H9 (cell line): ENCODE data around the gene TBX3. TPM values are rescaled to one million over a fixed set of nuclear protein-coding genes. Genes with fewer than 3 reads are reported as not detected.

Experiments used
- DNase-seq: peaks from one replicate; pipeline ENCODE4 v3.0.0-alpha.2; 2017
- H2AFZ ChIP-seq: one replicate; pipeline ENCODE4 v1.6.1; 2013; ENCODE audit warnings: mild to moderate bottlenecking, low read length, control low read depth, moderate library complexity
- H2AK5ac ChIP-seq: 2 replicates; pipeline ENCODE4 v1.6.1; 2013; ENCODE audit warnings: low read length, control low read depth, mixed read lengths; ENCODE audit not compliant: insufficient read length
- H2BK120ac ChIP-seq: one replicate; pipeline ENCODE4 v1.6.1; 2013; ENCODE audit warnings: low read depth, mild to moderate bottlenecking, low read length, control low read depth, inconsistent platforms; ENCODE audit not compliant: poor library complexity, severe bottlenecking
- H2BK12ac ChIP-seq: 2 replicates; pipeline ENCODE4 v1.6.1; 2013; ENCODE audit warnings: low read length, control low read depth, mixed read lengths, low read depth; ENCODE audit not compliant: insufficient read length
- H2BK15ac ChIP-seq: 2 replicates; pipeline ENCODE4 v1.6.1; 2013; ENCODE audit warnings: low read depth, low read length, control low read depth
- H2BK20ac ChIP-seq: one replicate; pipeline ENCODE4 v1.6.1; 2013; ENCODE audit warnings: low read depth, mild to moderate bottlenecking, low read length, control low read depth, inconsistent platforms; ENCODE audit not compliant: poor library complexity, severe bottlenecking
- H2BK5ac ChIP-seq: 2 replicates; pipeline ENCODE4 v1.6.1; 2013; ENCODE audit warnings: low read length, control low read depth, mixed read lengths; ENCODE audit not compliant: insufficient read length
- H3K14ac ChIP-seq: 2 replicates; pipeline ENCODE4 v1.6.1; 2013; ENCODE audit warnings: low read length, control low read depth; ENCODE audit not compliant: insufficient read depth
- H3K18ac ChIP-seq: 2 replicates; pipeline ENCODE4 v1.6.1; 2013; ENCODE audit warnings: low read depth, mild to moderate bottlenecking, mixed read lengths, low read length, control low read depth; ENCODE audit not compliant: insufficient read length
- H3K23ac ChIP-seq: 2 replicates; pipeline ENCODE4 v1.6.1; 2013; ENCODE audit warnings: low read length, control low read depth, mixed read lengths, low read depth; ENCODE audit not compliant: insufficient read length
- H3K23me2 ChIP-seq: 2 replicates; pipeline ENCODE4 v1.6.1; 2013; ENCODE audit warnings: low read depth, mild to moderate bottlenecking, mixed read lengths, low read length, control low read depth; ENCODE audit not compliant: insufficient read length, poor library complexity, severe bottlenecking
- H3K27ac ChIP-seq: 2 replicates; pipeline ENCODE4 v1.5.1; 2013; ENCODE audit warnings: low read length, control low read depth, mixed read lengths, low read depth; ENCODE audit not compliant: insufficient read length
- H3K27me3 ChIP-seq: 2 replicates; pipeline ENCODE4 v1.6.1; 2013; ENCODE audit warnings: low read length, control low read depth, inconsistent platforms; ENCODE audit not compliant: insufficient read depth
- H3K4ac ChIP-seq: 2 replicates; pipeline ENCODE4 v1.6.1; 2013; ENCODE audit warnings: low read depth, mild to moderate bottlenecking, control low read depth, inconsistent platforms, low read length, moderate library complexity
- H3K4me1 ChIP-seq: 2 replicates; pipeline ENCODE4 v1.6.1; 2013; ENCODE audit warnings: low read length, control low read depth, inconsistent platforms; ENCODE audit not compliant: insufficient read depth
- H3K4me2 ChIP-seq: 2 replicates; pipeline ENCODE4 v1.6.1; 2013; ENCODE audit warnings: low read length, control low read depth, mixed read lengths; ENCODE audit not compliant: insufficient read length, insufficient read depth
- H3K56ac ChIP-seq: 2 replicates; pipeline ENCODE4 v1.6.1; 2013; ENCODE audit warnings: low read depth, mild to moderate bottlenecking, mixed read lengths, low read length, control low read depth; ENCODE audit not compliant: insufficient read length
- H3K79me1 ChIP-seq: 2 replicates; pipeline ENCODE4 v1.6.1; 2013; ENCODE audit warnings: low read depth, mild to moderate bottlenecking, moderate library complexity, low read length, control low read depth, inconsistent platforms; ENCODE audit not compliant: insufficient read depth, poor library complexity, severe bottlenecking
- H3K79me2 ChIP-seq: 2 replicates; pipeline ENCODE4 v1.6.1; 2013; ENCODE audit warnings: low read length, control low read depth, inconsistent platforms; ENCODE audit not compliant: insufficient read depth
- H3K9ac ChIP-seq: 2 replicates; pipeline ENCODE4 v1.6.1; 2013; ENCODE audit warnings: low read length, control low read depth, mixed read lengths; ENCODE audit not compliant: insufficient read length; ENCODE audit errors: extremely low read depth
- H3K9me3 ChIP-seq: one replicate; pipeline ENCODE4 v1.6.1; 2013; ENCODE audit warnings: low read depth, low read length, inconsistent platforms; ENCODE audit not compliant: control insufficient read depth
- H3T11ph ChIP-seq: one replicate; pipeline ENCODE4 v1.6.1; 2013; ENCODE audit warnings: mild to moderate bottlenecking, low read length, control low read depth, inconsistent platforms
- H4K20me1 ChIP-seq: one replicate; pipeline ENCODE4 v1.6.1; 2013; ENCODE audit not compliant: control insufficient read depth, insufficient read length, insufficient read depth
- H4K5ac ChIP-seq: 2 replicates; pipeline ENCODE4 v1.6.1; 2013; ENCODE audit warnings: low read depth, mild to moderate bottlenecking, mixed read lengths, low read length, control low read depth; ENCODE audit not compliant: insufficient read length
- H4K8ac ChIP-seq: replicated peaks from 2 replicates; pipeline ENCODE4 v1.6.1; 2013; ENCODE audit warnings: low read length, control low read depth, mixed read lengths, low read depth; ENCODE audit not compliant: insufficient read length
- H4K91ac ChIP-seq: 2 replicates; pipeline ENCODE4 v1.6.1; 2013; ENCODE audit warnings: low read depth, mild to moderate bottlenecking, moderate library complexity, mixed read lengths, low read length, control low read depth; ENCODE audit not compliant: insufficient read length
- H3K27ac Mint-ChIP-seq, 3 experiments: 2 replicates in 2 of 3; 3 replicates in 1 of 3; pipeline ENCODE4 v1.8.0; 2020 to 2021; ENCODE audit warnings: mixed read lengths in 3 of 3, mild to moderate bottlenecking in 1 of 3, moderate library complexity in 1 of 3
- H3K27me3 Mint-ChIP-seq: 2 replicates; pipeline ENCODE4 v1.8.0; 2021; ENCODE audit warnings: low read depth, mild to moderate bottlenecking, moderate library complexity, mixed read lengths
- H3K36me3 Mint-ChIP-seq, 3 experiments: 2 replicates in 2 of 3; 3 replicates in 1 of 3; pipeline ENCODE4 v1.8.0; 2020 to 2021; ENCODE audit warnings: low read depth in 3 of 3, mixed read lengths in 3 of 3; ENCODE audit not compliant: insufficient read depth in 1 of 3
- H3K4me1 Mint-ChIP-seq, 2 experiments: 2 replicates each; pipeline ENCODE4 v1.8.0; 2020; ENCODE audit warnings: mixed read lengths in 2 of 2
- H3K4me3 Mint-ChIP-seq, 2 experiments: 2 replicates in 1 of 2; 3 replicates in 1 of 2; pipeline ENCODE4 v1.8.0; 2020 to 2021; ENCODE audit warnings: mild to moderate bottlenecking in 2 of 2, mixed read lengths in 2 of 2, moderate library complexity in 1 of 2
- H3K9me3 Mint-ChIP-seq, 2 experiments: 2 replicates in 1 of 2; 3 replicates in 1 of 2; pipeline ENCODE4 v1.8.0; 2020; ENCODE audit warnings: mild to moderate bottlenecking in 2 of 2, mixed read lengths in 2 of 2, moderate library complexity in 1 of 2
- WGBS: extraction: QIAGEN DNeasy Blood & Tissue Kit; methylation state at CpG from one replicate; pipeline ENCODE4 v1.1.7; 2013; ENCODE audit warnings: missing lambda C conversion rate, low lambda C conversion rate, mixed read lengths; ENCODE audit not compliant: insufficient read length; ENCODE audit errors: extremely low coverage; 5-methylcytosine and 5-hydroxymethylcytosine counted together
- total RNA-seq: library from RNA; stranded (reverse); gene quantifications from 2 replicates; pipeline ENCODE4 v1.2.1, GENCODE V29; 2021
- TF ChIP-seq, protein P1 (sequence below): fragments of 200-600 bp; sonication (generic); conservative IDR thresholded peaks from 3 replicates; pipeline ENCODE4 v1.8.0; 2021; ENCODE audit warnings: antibody characterized with exemption, mild to moderate bottlenecking

The TBX3 gene
- total RNA-seq, 1 experiment from 2014 or later = 0.04 TPM

GRCh38 chr12:114704096-114704495 is 20.1 kb upstream of the TBX3 start:
- Histone ChIP-seq H4K5ac (no peak overlapping the region), H3K9ac (no peak overlapping the region), H3K9me3 (no peaks in the 10 kb centered on the region), H3K4ac (no peak overlapping the region), H3K18ac (no peak overlapping the region), H2BK120ac (no peak overlapping the region), H3K79me2 (no peaks in the 10 kb centered on the region), H2BK5ac (no peak overlapping the region), H3T11ph (no peak overlapping the region), H2BK15ac (no peak overlapping the region), H3K4me1 (peaks cover 4% of the 10 kb centered on the region; the same call in 1 of the 2 replicates), H3K56ac (no peak overlapping the region), H2AK5ac (no peak overlapping the region), H4K20me1 (no peaks in the 10 kb centered on the region), H3K79me1 (no peaks in the 10 kb centered on the region), H2AFZ (no peak overlapping the region), H3K23ac (no peak overlapping the region), H2BK20ac (no peak overlapping the region), H2BK12ac (no peak overlapping the region), H4K8ac (no peak overlapping the region), H4K91ac (no peak overlapping the region), H3K27ac (no peak overlapping the region), H3K23me2 (no peaks in the 10 kb centered on the region), H3K27me3 (peaks cover 51% of the 10 kb centered on the region), H3K4me2 (no peak overlapping the region), H3K14ac (no peak overlapping the region; the same call in 1 of the 2 replicates)
- TF ChIP-seq, protein P1, sequence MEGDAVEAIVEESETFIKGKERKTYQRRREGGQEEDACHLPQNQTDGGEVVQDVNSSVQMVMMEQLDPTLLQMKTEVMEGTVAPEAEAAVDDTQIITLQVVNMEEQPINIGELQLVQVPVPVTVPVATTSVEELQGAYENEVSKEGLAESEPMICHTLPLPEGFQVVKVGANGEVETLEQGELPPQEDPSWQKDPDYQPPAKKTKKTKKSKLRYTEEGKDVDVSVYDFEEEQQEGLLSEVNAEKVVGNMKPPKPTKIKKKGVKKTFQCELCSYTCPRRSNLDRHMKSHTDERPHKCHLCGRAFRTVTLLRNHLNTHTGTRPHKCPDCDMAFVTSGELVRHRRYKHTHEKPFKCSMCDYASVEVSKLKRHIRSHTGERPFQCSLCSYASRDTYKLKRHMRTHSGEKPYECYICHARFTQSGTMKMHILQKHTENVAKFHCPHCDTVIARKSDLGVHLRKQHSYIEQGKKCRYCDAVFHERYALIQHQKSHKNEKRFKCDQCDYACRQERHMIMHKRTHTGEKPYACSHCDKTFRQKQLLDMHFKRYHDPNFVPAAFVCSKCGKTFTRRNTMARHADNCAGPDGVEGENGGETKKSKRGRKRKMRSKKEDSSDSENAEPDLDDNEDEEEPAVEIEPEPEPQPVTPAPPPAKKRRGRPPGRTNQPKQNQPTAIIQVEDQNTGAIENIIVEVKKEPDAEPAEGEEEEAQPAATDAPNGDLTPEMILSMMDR = no peak
- Mint-ChIP-seq H3K4me3 (no peak overlapping the region), H3K9me3 (peaks cover 0 to 4% of the 10 kb centered on the region in 2 experiments; a peak in 2 of 5 replicates), H3K27ac (no peak overlapping the region), H3K36me3 (no peaks in the 10 kb centered on the region), H3K4me1 (peaks cover 14 to 42% of the 10 kb centered on the region in 2 experiments), H3K27me3 (peaks cover 99% of the 10 kb centered on the region)
- WGBS = no CpG with 5 or more reads among the region's 3 CpGs
- no peak for DNase-seq
